ENCODE results near the gene SLC22A3.

SLC22A3 gene

DNA sequence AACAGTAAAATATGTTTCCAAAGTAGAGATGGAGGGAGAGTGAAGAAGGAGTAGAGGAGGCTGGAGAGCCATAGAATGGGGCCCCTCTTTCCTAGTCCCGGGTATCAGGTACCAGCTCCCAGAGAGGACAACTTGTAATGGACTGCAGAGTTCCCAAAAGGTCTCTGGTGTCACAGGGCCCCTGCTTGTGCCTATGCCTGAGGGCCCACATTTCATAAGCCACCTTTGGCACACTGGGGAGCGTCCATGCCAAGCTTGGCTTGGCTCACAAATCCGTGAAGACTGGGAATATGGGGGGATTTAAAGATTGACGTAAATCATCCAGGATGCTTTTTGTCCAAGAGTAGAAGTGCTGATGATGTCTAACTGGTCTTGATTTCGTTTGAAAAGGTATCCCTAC is 16.4 kb upstream of the SLC22A3 start:
- H3K4me3 ChIP-seq (ENCODE audit: control insufficient read depth, low read depth, low read length), result no peak overlapping the region
- no peak for DNase-seq (ENCODE audit: low read depth)
- no peak for TF ChIP-seq CTCF (IDR thresholded peaks at IDR 0.05; ENCODE audit: control insufficient read depth, insufficient read depth, low read depth, low read length, missing control alignments)

DNA sequence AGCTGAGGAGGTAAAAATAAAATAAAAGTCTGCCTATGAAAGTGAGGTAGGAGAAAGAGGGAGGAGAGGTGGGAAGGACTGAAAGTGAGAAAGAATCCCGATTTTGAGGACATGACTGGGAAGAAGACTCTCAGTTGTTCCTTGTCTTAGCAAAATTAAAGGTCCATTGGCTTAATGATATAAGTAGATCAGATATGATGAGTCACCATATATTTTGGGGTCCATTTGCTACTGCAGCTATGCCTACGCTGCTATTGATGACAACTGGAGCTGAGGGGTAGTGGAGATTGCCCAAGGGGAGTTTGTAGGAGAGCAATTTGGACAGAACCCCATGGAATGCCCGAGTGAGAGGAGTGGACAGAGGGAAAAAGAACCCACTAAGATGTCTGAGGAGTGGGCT is 15.1 kb upstream of the SLC22A3 start:
- H3K4me3 ChIP-seq (ENCODE audit: control insufficient read depth, low read depth, low read length), result no peak overlapping the region
- no peak for TF ChIP-seq CTCF (IDR thresholded peaks at IDR 0.05; ENCODE audit: control insufficient read depth, insufficient read depth, low read depth, low read length, missing control alignments)
- no peak for DNase-seq (ENCODE audit: low read depth)

- no peak for TF ChIP-seq CTCF (IDR thresholded peaks at IDR 0.05; ENCODE audit: control insufficient read depth, insufficient read depth, low read depth, low read length, missing control alignments)
- DNase-seq (ENCODE audit: low read depth), result no peak
- H3K4me3 ChIP-seq (ENCODE audit: control insufficient read depth, low read depth, low read length), result no peak overlapping the region
These were observed 14.3 kb upstream of the SLC22A3 start for GRCh38 chr6:160333841-160334240.

DNA sequence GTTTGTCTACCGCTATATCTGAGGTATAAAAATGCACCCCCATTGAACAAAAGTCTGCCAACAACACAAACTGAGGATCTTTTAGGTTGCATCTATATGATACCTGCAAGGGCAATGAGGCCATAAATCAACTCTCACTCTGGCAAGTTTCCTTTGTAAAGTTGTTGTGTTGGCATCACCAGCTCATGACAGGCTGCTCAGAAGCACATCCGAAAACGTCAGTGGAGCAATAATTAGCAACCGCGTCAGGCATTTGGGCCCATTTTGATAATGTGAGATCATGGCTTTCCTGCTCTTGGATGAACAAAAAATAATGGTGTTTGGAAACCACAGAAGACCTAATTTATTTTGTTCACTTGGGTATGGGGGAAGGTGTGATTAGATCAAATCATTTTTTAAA is 12.0 kb upstream of the SLC22A3 start:
- no peak for DNase-seq (ENCODE audit: low read depth)

GRCh38 chr6:160337301-160337700 is 10.9 kb upstream of the SLC22A3 start:
- H3K4me3 ChIP-seq (ENCODE audit: control insufficient read depth, low read depth, low read length), result no peak overlapping the region
- TF ChIP-seq CTCF (IDR thresholded peaks at IDR 0.05; ENCODE audit: control insufficient read depth, insufficient read depth, low read depth, low read length, missing control alignments), result no peak
- no peak for DNase-seq (ENCODE audit: low read depth)

More for the DNA sequence above, 12.0 kb upstream of the SLC22A3 start:
- H3K4me3 ChIP-seq (ENCODE audit: control insufficient read depth, low read depth, low read length), result no peak overlapping the region
- TF ChIP-seq CTCF (IDR thresholded peaks at IDR 0.05; ENCODE audit: control insufficient read depth, insufficient read depth, low read depth, low read length, missing control alignments), result no peak

GRCh38 chr6:160337991-160338390 is 10.2 kb upstream of the SLC22A3 start:
- DNase-seq (ENCODE audit: low read depth), result no peak
- H3K4me3 ChIP-seq (ENCODE audit: control insufficient read depth, low read depth, low read length), result no peak overlapping the region
- no peak for TF ChIP-seq CTCF (IDR thresholded peaks at IDR 0.05; ENCODE audit: control insufficient read depth, insufficient read depth, low read depth, low read length, missing control alignments)

DNA sequence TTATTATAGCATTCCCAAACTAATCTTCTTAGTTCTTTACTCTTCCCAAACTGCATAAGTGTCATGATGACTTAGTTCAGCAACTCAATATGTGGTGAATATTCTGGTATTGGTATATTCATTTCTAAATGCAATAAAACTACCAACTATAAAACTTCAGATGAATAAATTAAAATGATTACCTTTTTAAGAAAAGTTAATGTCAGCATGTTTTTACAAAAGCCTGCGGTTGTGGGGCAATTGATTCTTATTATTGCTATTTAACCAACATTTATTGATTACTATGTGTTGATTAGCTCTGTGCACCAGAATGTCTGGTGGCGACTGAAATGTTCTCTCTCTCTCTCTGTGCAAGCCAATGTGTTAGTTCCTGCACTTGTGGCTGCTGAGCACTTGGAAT is 5.0 kb upstream of the SLC22A3 start:
- DNase-seq (ENCODE audit: low read depth), result no peak
- TF ChIP-seq CTCF (IDR thresholded peaks at IDR 0.05; ENCODE audit: control insufficient read depth, insufficient read depth, low read depth, low read length, missing control alignments), result no peak
- H3K4me3 ChIP-seq (ENCODE audit: control insufficient read depth, low read depth, low read length), result no peak overlapping the region

Data from AG09309 (cell line).